Skeletal muscle cell (primary cell): Measurements from ENCODE around the gene DDA1.

ENCODE experiments used
- DNase-seq: peaks from one replicate; pipeline ENCODE4 v3.0.0-alpha.2; 2010; ENCODE audit warnings: low read depth
- H3K4me3 ChIP-seq: 2 replicates; pipeline ENCODE4 v1.5.1; 2011; ENCODE audit warnings: low read depth, mild to moderate bottlenecking, control low read depth, low read length, moderate library complexity

Gene DDA1

GRCh38 chr19:17365361-17365760 lies 56.0 kb downstream of the DDA1 start:
- H3K4me3 ChIP-seq, result no peak overlapping the region
- DNase-seq, result no peak

- no peak overlapping the region for H3K4me3 ChIP-seq
- peak; percentile 31 for DNase-seq
These were observed 60.7 kb downstream of the DDA1 start for GRCh38 chr19:17370026-17370587.
